HG03135 (cell line): ENCODE measurements around the gene RAB11FIP3.

Experiments
- ATAC-seq: cut with Tn5 transposase; IDR thresholded peaks from one replicate; pipeline ENCODE4 v1.9.1; 2021; ENCODE audit warnings: mild to moderate bottlenecking, moderate library complexity; ENCODE audit not compliant: unreplicated experiment

RAB11FIP3 gene

GRCh38 chr16:551210-551609, 125.8 kb downstream of the RAB11FIP3 start:
- no peak for ATAC-seq

- no peak for ATAC-seq
Observed at GRCh38 chr16:552171-552570, 126.7 kb downstream of the RAB11FIP3 start.

- no peak for ATAC-seq
Observed at GRCh38 chr16:553601-554296, 128.3 kb downstream of the RAB11FIP3 start.

GRCh38 chr16:554297-554621, 128.8 kb downstream of the RAB11FIP3 start:
- ATAC-seq: no peak

- no peak for ATAC-seq
Observed at GRCh38 chr16:554640-555365, 129.4 kb downstream of the RAB11FIP3 start.

GRCh38 chr16:555528-556473, 130.4 kb downstream of the RAB11FIP3 start:
- no peak for ATAC-seq

- ATAC-seq: no peak
Observed at GRCh38 chr16:556474-557173, 131.2 kb downstream of the RAB11FIP3 start.

- no peak for ATAC-seq
Observed at GRCh38 chr16:557463-558297, 132.2 kb downstream of the RAB11FIP3 start.

GRCh38 chr16:558298-559020, 133.0 kb downstream of the RAB11FIP3 start:
- ATAC-seq: no peak

GRCh38 chr16:559021-559380, 133.6 kb downstream of the RAB11FIP3 start:
- no peak for ATAC-seq

- no peak for ATAC-seq
Observed at GRCh38 chr16:559411-560203, 134.2 kb downstream of the RAB11FIP3 start.

GRCh38 chr16:560204-560700, 134.8 kb downstream of the RAB11FIP3 start, which contains the start of gene PRR35:
TSS of gene PRR35 (plus strand) at chr16:560394. CDS start at chr16:563295, 2,901 bp downstream.
- ATAC-seq: no peak

GRCh38 chr16:560701-561412, 135.4 kb downstream of the RAB11FIP3 start:
- ATAC-seq: no peak

GRCh38 chr16:561413-561794, 136.0 kb downstream of the RAB11FIP3 start:
- ATAC-seq: no peak

GRCh38 chr16:561957-562938, 136.8 kb downstream of the RAB11FIP3 start:
- no peak for ATAC-seq

- no peak for ATAC-seq
Observed at GRCh38 chr16:563072-563644, 137.7 kb downstream of the RAB11FIP3 start.
